Lower lobe of right lung (tissue), 2 donors: ENCODE data around the gene DPP10. TPM values are rescaled to one million over a fixed set of nuclear protein-coding genes. Genes with fewer than 3 reads are reported as not detected.

ENCODE experiments used
- ATAC-seq, 2 donors: fragments of 200-7000 bp; cut with Tn5 transposase; one replicate each; pipeline ENCODE4 v1.9.1; 2020 to 2022; ENCODE audit warnings: mild to moderate bottlenecking in 2 of 2, moderate library complexity in 2 of 2
- DNase-seq: peaks from one replicate; pipeline ENCODE4 v3.0.0-alpha.2; 2020
- H3K27ac ChIP-seq: fragments of 200-600 bp; one replicate; pipeline ENCODE4 v1.8.0; 2022
- H3K27me3 ChIP-seq: fragments of 200-600 bp; one replicate; pipeline ENCODE4 v1.8.0; 2022; ENCODE audit warnings: low read depth
- H3K36me3 ChIP-seq: fragments of 200-600 bp; one replicate; pipeline ENCODE4 v1.8.0; 2022; ENCODE audit warnings: mild to moderate bottlenecking
- H3K4me1 ChIP-seq: fragments of 200-600 bp; one replicate; pipeline ENCODE4 v1.8.0; 2022
- H3K4me3 ChIP-seq: fragments of 200-600 bp; one replicate; pipeline ENCODE4 v1.8.0; 2022; ENCODE audit warnings: mild to moderate bottlenecking
- H3K9me3 ChIP-seq: fragments of 200-600 bp; one replicate; pipeline ENCODE4 v1.8.0; 2022
- intact Hi-C: fragments of 100-400 bp; cut with DNase I; formaldehyde crosslinking; loops from one replicate; pipeline ENCODE4 v1.11.0; 2022
- total RNA-seq: library from RNA; stranded (reverse); fragmentation: NEBNext Ultra II Directional; extraction: Animal tissue kit (Norgen Biotek cat#: 25700); gene quantifications from one replicate; pipeline ENCODE4 v1.2.1, GENCODE V29; 2021
- TF ChIP-seq, protein P1 (sequence below): fragments of 200-600 bp; IDR thresholded peaks from one replicate; pipeline ENCODE4 v1.8.0; 2022; ENCODE audit warnings: antibody characterized with exemption, mild to moderate bottlenecking
- donor health status: DM: no; HTN: yes; CAD: no; lungs with severe emphysema.

DPP10 gene
- total RNA-seq, 1 donor from 2014 or later: 0.80 TPM

- no peaks in the 10 kb centered on the region for H3K4me1 ChIP-seq
- no peak overlapping the region for H3K27ac ChIP-seq
- no peaks in the 10 kb centered on the region for H3K27me3 ChIP-seq
- no peaks in the 10 kb centered on the region for H3K36me3 ChIP-seq
- ATAC-seq: no peak
- TF ChIP-seq, protein P1, sequence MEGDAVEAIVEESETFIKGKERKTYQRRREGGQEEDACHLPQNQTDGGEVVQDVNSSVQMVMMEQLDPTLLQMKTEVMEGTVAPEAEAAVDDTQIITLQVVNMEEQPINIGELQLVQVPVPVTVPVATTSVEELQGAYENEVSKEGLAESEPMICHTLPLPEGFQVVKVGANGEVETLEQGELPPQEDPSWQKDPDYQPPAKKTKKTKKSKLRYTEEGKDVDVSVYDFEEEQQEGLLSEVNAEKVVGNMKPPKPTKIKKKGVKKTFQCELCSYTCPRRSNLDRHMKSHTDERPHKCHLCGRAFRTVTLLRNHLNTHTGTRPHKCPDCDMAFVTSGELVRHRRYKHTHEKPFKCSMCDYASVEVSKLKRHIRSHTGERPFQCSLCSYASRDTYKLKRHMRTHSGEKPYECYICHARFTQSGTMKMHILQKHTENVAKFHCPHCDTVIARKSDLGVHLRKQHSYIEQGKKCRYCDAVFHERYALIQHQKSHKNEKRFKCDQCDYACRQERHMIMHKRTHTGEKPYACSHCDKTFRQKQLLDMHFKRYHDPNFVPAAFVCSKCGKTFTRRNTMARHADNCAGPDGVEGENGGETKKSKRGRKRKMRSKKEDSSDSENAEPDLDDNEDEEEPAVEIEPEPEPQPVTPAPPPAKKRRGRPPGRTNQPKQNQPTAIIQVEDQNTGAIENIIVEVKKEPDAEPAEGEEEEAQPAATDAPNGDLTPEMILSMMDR: no peak
- intact Hi-C loops: no loop called here
- H3K9me3 ChIP-seq: no peaks in the 10 kb centered on the region
- H3K4me3 ChIP-seq: no peak overlapping the region
- DNase-seq: no peak
Observed at GRCh38 chr2:115248066-115248465, 805.6 kb downstream of the DPP10 start.

DNA sequence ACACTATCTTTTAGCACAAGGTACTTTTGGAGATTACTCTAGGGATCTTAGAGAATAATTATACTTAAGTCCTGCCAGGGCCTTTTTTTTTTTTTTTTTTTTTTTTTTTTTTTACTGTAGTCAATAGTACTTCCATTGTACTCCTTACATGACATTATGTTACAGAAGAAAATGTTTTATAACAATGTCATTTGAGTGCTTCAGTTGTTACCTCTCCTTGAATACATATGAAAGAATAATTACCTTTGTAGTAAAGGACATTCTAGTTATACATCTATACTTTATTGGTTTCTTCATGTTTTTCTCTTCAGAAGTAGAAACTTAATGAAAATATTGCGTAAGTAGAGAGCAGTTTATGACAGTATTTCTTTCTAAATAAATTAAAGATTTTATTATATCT, 834.9 kb downstream of the DPP10 start:
- TF ChIP-seq, protein P1: no peak
- no peak overlapping the region for H3K4me3 ChIP-seq
- no peaks in the 10 kb centered on the region for H3K9me3 ChIP-seq
- no peaks in the 10 kb centered on the region for H3K27me3 ChIP-seq
- H3K4me1 ChIP-seq: no peaks in the 10 kb centered on the region
- ATAC-seq (no peak), DNase-seq (no peak)
- H3K36me3 ChIP-seq: no peaks in the 10 kb centered on the region
- H3K27ac ChIP-seq: no peak overlapping the region
- intact Hi-C loops: no loop called here

- no peaks in the 10 kb centered on the region for H3K27me3 ChIP-seq
- no peaks in the 10 kb centered on the region for H3K4me1 ChIP-seq
- H3K9me3 ChIP-seq: no peaks in the 10 kb centered on the region
- no peak overlapping the region for H3K27ac ChIP-seq
- ATAC-seq: no peak
- no peaks in the 10 kb centered on the region for H3K36me3 ChIP-seq
- TF ChIP-seq, protein P1: no peak
- no peak for DNase-seq
- intact Hi-C loops: no loop called here
- no peak overlapping the region for H3K4me3 ChIP-seq
Observed at GRCh38 chr2:115285416-115285815, 843.0 kb downstream of the DPP10 start.

GRCh38 chr2:115290478-115290877, 848.0 kb downstream of the DPP10 start:
- Histone ChIP-seq H3K27ac (no peak overlapping the region), H3K27me3 (no peaks in the 10 kb centered on the region), H3K36me3 (no peaks in the 10 kb centered on the region), H3K4me3 (no peak overlapping the region), H3K9me3 (no peaks in the 10 kb centered on the region), H3K4me1 (no peaks in the 10 kb centered on the region)
- TF ChIP-seq, protein P1: no peak
- intact Hi-C loops: no loop called here
- no peak for DNase-seq
- no peak for ATAC-seq

DNA sequence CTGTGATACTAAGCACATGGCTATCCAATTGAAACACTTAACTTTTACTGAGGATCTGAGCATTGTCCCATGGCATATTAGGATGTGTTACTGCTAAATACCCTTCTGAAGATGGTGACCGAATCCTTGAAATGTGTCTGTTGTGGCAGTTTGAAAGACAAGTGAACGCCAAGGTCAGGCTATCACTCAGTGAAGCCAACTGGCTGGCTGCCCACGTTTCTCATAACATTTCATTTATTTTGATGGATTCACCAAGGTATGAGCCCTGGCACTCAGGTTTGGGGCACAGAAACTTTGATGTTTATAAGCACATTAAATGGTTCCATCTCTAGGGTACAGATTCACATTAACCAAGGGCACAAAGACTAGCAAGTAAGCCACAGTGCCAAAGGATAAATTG, 850.3 kb downstream of the DPP10 start:
- Histone ChIP-seq H3K4me1 (no peaks in the 10 kb centered on the region), H3K36me3 (no peaks in the 10 kb centered on the region), H3K4me3 (no peak overlapping the region), H3K27ac (no peak overlapping the region), H3K27me3 (no peaks in the 10 kb centered on the region), H3K9me3 (no peaks in the 10 kb centered on the region)
- ATAC-seq: no peak
- intact Hi-C loops: no loop called here
- no peak for DNase-seq
- TF ChIP-seq, protein P1: no peak

DNA sequence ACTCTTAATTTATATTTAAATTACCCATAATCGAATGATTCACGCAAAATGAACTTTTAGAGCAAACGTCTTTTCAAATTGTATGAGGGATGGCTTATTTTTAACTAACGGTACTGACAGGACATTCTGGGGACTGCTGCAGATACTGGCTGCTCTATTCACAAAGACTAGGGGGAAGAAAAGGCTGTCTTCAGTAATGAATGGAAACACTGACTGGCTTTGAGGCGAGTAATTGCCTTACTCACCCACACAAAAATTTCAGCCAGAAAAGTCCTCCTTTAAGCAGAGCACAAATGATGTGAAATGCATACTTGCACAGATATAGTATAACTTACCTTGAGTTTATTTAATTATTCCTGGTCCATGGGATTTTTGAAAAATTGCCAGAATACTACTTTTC, 852.6 kb downstream of the DPP10 start:
- no peak overlapping the region for H3K27ac ChIP-seq
- H3K36me3 ChIP-seq: no peaks in the 10 kb centered on the region
- no peaks in the 10 kb centered on the region for H3K4me1 ChIP-seq
- no peaks in the 10 kb centered on the region for H3K9me3 ChIP-seq
- intact Hi-C loops: no loop called here
- no peaks in the 10 kb centered on the region for H3K27me3 ChIP-seq
- TF ChIP-seq, protein P1: no peak
- no peak for DNase-seq
- ATAC-seq: no peak
- no peak overlapping the region for H3K4me3 ChIP-seq
